GM23338 (cell line): ENCODE results near the gene CPNE4. TPM values are rescaled to one million over a fixed set of nuclear protein-coding genes. Genes with fewer than 3 reads are reported as not detected.

ENCODE experiments used
- ATAC-seq: fragments of 200-7000 bp; cut with Tn5 transposase; 3 replicates; pipeline ENCODE4 v1.9.1; 2020
- DNase-seq: peaks from one replicate; pipeline ENCODE4 v3.0.0-alpha.2; 2015; ENCODE audit warnings: low spot score
- H2AFZ ChIP-seq: fragments of 200-600 bp; sonication (generic); 2 replicates; pipeline ENCODE4 v1.8.0; 2016; ENCODE audit warnings: antibody characterized with exemption, mild to moderate bottlenecking, moderate library complexity
- H3F3A ChIP-seq: fragments of 200-600 bp; sonication (generic); replicated peaks from 2 replicates; pipeline ENCODE4 v1.8.0; 2017; ENCODE audit warnings: antibody characterized with exemption, mixed run types, low read depth
- H3K27ac ChIP-seq: fragments of 200-600 bp; sonication (generic); 2 replicates; pipeline ENCODE4 v1.6.1; 2016; ENCODE audit warnings: low read depth
- H3K27me3 ChIP-seq: fragments of 200-600 bp; sonication (generic); 2 replicates; pipeline ENCODE4 v1.8.0; 2016; ENCODE audit warnings: mild to moderate bottlenecking, mixed run types, moderate library complexity; ENCODE audit not compliant: insufficient read depth
- H3K36me3 ChIP-seq: fragments of 200-600 bp; sonication (generic); 2 replicates; pipeline ENCODE4 v1.8.0; 2016; ENCODE audit warnings: mild to moderate bottlenecking; ENCODE audit not compliant: insufficient read depth
- H3K4me1 ChIP-seq: fragments of 200-600 bp; sonication (generic); 2 replicates; pipeline ENCODE4 v1.8.0; 2016; ENCODE audit warnings: mild to moderate bottlenecking, moderate library complexity; ENCODE audit not compliant: insufficient read depth
- H3K4me2 ChIP-seq: fragments of 200-600 bp; sonication (generic); 2 replicates; pipeline ENCODE4 v1.7.1; 2017; ENCODE audit warnings: mixed run types
- H3K4me3 ChIP-seq: fragments of 200-600 bp; sonication (generic); 2 replicates; pipeline ENCODE4 v1.6.1; 2016; ENCODE audit warnings: mixed run types
- H3K79me2 ChIP-seq: fragments of 200-600 bp; sonication (generic); replicated peaks from 2 replicates; pipeline ENCODE4 v1.8.0; 2017; ENCODE audit warnings: mild to moderate bottlenecking; ENCODE audit not compliant: insufficient read depth
- H3K9me2 ChIP-seq: fragments of 200-600 bp; sonication (generic); 2 replicates; pipeline ENCODE4 v1.8.0; 2017; ENCODE audit not compliant: insufficient read depth
- H4K20me1 ChIP-seq: fragments of 200-600 bp; sonication (generic); replicated peaks from 2 replicates; pipeline ENCODE4 v1.8.0; 2017; ENCODE audit warnings: mild to moderate bottlenecking; ENCODE audit not compliant: insufficient read depth
- H3K27ac Mint-ChIP-seq: 2 replicates; pipeline ENCODE4 v1.8.0; 2020; ENCODE audit warnings: inconsistent platforms, mild to moderate bottlenecking, moderate library complexity, mixed read lengths
- H3K27me3 Mint-ChIP-seq: 3 replicates; pipeline ENCODE4 v1.8.0; 2022; ENCODE audit warnings: low read depth, mild to moderate bottlenecking, moderate library complexity, mixed read lengths, inconsistent platforms; ENCODE audit not compliant: insufficient read depth, poor library complexity
- H3K36me3 Mint-ChIP-seq: 3 replicates; pipeline ENCODE4 v1.8.0; 2021; ENCODE audit warnings: low read depth, mild to moderate bottlenecking, inconsistent platforms, moderate library complexity, mixed read lengths
- H3K4me1 Mint-ChIP-seq: 3 replicates; pipeline ENCODE4 v1.8.0; 2020; ENCODE audit warnings: mild to moderate bottlenecking, inconsistent platforms, mixed read lengths
- H3K4me3 Mint-ChIP-seq: 3 replicates; pipeline ENCODE4 v1.8.0; 2021; ENCODE audit warnings: moderate library complexity, mild to moderate bottlenecking, inconsistent platforms, mixed read lengths
- H3K9me3 Mint-ChIP-seq: 3 replicates; pipeline ENCODE4 v1.8.0; 2020; ENCODE audit warnings: moderate library complexity, mild to moderate bottlenecking, inconsistent platforms, mixed read lengths
- CTCF ChIP-seq, 2 experiments: fragments of 200-600 bp in 1 of 2; sonication (generic) in 1 of 2; conservative IDR thresholded peaks; 2 replicates each; pipeline versions ENCODE4 v1.5.1 to v1.6.1; 2016 to 2017; ENCODE audit warnings: antibody characterized with exemption in 2 of 2, low read depth in 2 of 2, mild to moderate bottlenecking in 2 of 2, moderate library complexity in 1 of 2
- EZH2 ChIP-seq: fragments of 200-600 bp; sonication (generic); IDR thresholded peaks from one replicate; pipeline ENCODE4 v1.8.0; 2017; ENCODE audit warnings: antibody characterized with exemption, mild to moderate bottlenecking, low read depth; ENCODE audit not compliant: unreplicated experiment
- EZH2phosphoT487 ChIP-seq: fragments of 200-600 bp; sonication (generic); IDR thresholded peaks from one replicate; pipeline ENCODE4 v1.8.1; 2018; ENCODE audit warnings: antibody characterized with exemption; ENCODE audit not compliant: unreplicated experiment
- JUNB ChIP-seq: IDR thresholded peaks from one replicate; pipeline ENCODE4 v1.6.1; 2016; ENCODE audit warnings: antibody characterized with exemption; ENCODE audit not compliant: unreplicated experiment
- NANOG ChIP-seq: IDR thresholded peaks from 2 replicates; pipeline ENCODE4 v1.6.1; 2016; ENCODE audit warnings: antibody characterized with exemption, borderline replicate concordance
- POLR2AphosphoS5 ChIP-seq: IDR thresholded peaks from 2 replicates; pipeline ENCODE4 v1.6.1; 2016; ENCODE audit warnings: antibody characterized with exemption, low read depth
- REST ChIP-seq: IDR thresholded peaks from one replicate; pipeline ENCODE4 v1.6.1; 2018; ENCODE audit warnings: antibody characterized with exemption; ENCODE audit not compliant: unreplicated experiment
- STAT1 ChIP-seq: IDR thresholded peaks from one replicate; pipeline ENCODE4 v1.6.1; 2016; ENCODE audit warnings: antibody characterized with exemption; ENCODE audit not compliant: unreplicated experiment
- ZNF114 ChIP-seq: fragments of 250-450 bp; sonication (Bioruptor Pico); IDR thresholded peaks from 2 replicates; pipeline ENCODE4 v1.5.0; 2020; ENCODE audit warnings: mild to moderate bottlenecking, moderate library complexity
- ZNF331 ChIP-seq: fragments of 250-450 bp; sonication (Bioruptor Pico); IDR thresholded peaks from 2 replicates; pipeline ENCODE4 v1.5.0; 2020; ENCODE audit warnings: low read depth, mild to moderate bottlenecking, moderate library complexity
- ZNF462 ChIP-seq: fragments of 250-450 bp; sonication (Bioruptor Pico); IDR thresholded peaks from 2 replicates; pipeline ENCODE4 v1.5.0; 2020; ENCODE audit warnings: mild to moderate bottlenecking, moderate library complexity
- polyA plus RNA-seq: library from polyadenylated mRNA; unstranded; fragments of >200 nt; fragmentation: Nextera tagmentation; extraction: Ambion mirVana; gene quantifications from 2 replicates; pipeline ENCODE4 v1.2.1, GENCODE V29; 2016
- total RNA-seq: library from RNA; depleted of rRNA; stranded (reverse); fragments of >200 nt; shearing (Covaris generic); gene quantifications from 2 replicates; pipeline ENCODE4 v1.2.3, GENCODE V29; 2014

CPNE4 gene
- total and polyA plus RNA-seq, 2 experiments from 2014 or later = 2.0 to 6.5 TPM

GRCh38 chr3:132020058-132020457 lies 14.8 kb downstream of the CPNE4 start:
- Mint-ChIP-seq H3K4me1 (peaks cover 3% of the 10 kb centered on the region; the same call in 1 of the 3 replicates), H3K4me3 (no peak overlapping the region), H3K27ac (no peak overlapping the region), H3K36me3 (no peaks in the 10 kb centered on the region), H3K9me3 (no peaks in the 10 kb centered on the region), H3K27me3 (peaks cover 4% of the 10 kb centered on the region)
- peak; percentile 68 for ATAC-seq
- H3K79me2 ChIP-seq = no peaks in the 10 kb centered on the region
- no peaks in the 10 kb centered on the region for H3K27me3 ChIP-seq
- H3K4me3 ChIP-seq = no peak overlapping the region
- peaks cover 7% of the 10 kb centered on the region; the same call in 1 of the 2 replicates for H3K9me2 ChIP-seq
- H4K20me1 ChIP-seq = no peaks in the 10 kb centered on the region
- no peaks in the 10 kb centered on the region for H3K36me3 ChIP-seq
- no peak overlapping the region for H3K27ac ChIP-seq
- TF ChIP-seq POLR2AphosphoS5 (no peak), NANOG (no peak)
- peak overlapping the region; percentile 43; the same call in 1 of the 2 replicates for H2AFZ ChIP-seq
- H3K4me1 ChIP-seq = no peaks in the 10 kb centered on the region
- H3F3A ChIP-seq = no peaks in the 10 kb centered on the region
- DNase-seq = no peak
- no peak overlapping the region for H3K4me2 ChIP-seq

GRCh38 chr3:132017137-132017536 lies 17.7 kb downstream of the CPNE4 start:
- Histone ChIP-seq H3K27ac (no peak overlapping the region), H3K4me1 (0 out of 2 replicates have a peak, but pooled peaks cover 4% of the 10 kb centered on the region), H3K27me3 (no peaks in the 10 kb centered on the region), H3K4me3 (no peak overlapping the region), H3K36me3 (no peaks in the 10 kb centered on the region), H4K20me1 (no peaks in the 10 kb centered on the region), H3K79me2 (no peaks in the 10 kb centered on the region), H3K9me2 (peaks cover 7% of the 10 kb centered on the region; the same call in 1 of the 2 replicates), H3K4me2 (no peak overlapping the region), H2AFZ (no peak overlapping the region), H3F3A (no peaks in the 10 kb centered on the region)
- Mint-ChIP-seq H3K9me3 (no peaks in the 10 kb centered on the region), H3K4me3 (no peak overlapping the region), H3K36me3 (no peaks in the 10 kb centered on the region), H3K27me3 (peaks cover 6% of the 10 kb centered on the region), H3K27ac (no peak overlapping the region), H3K4me1 (peaks cover 11% of the 10 kb centered on the region)
- ATAC-seq (no peak), DNase-seq (no peak)
- TF ChIP-seq EZH2phosphoT487 (no peak), ZNF331 (CRISPR knock-in tag) (no peak), EZH2 (no peak), CTCF (conservative IDR thresholded peaks at IDR 0.05; ENCODE audit: low read depth in 2 of 2) (no peak), NANOG (no peak), POLR2AphosphoS5 (no peak), ZNF462 (CRISPR knock-in tag) (no peak), ZNF114 (CRISPR knock-in tag) (no peak), STAT1 (no peak), JUNB (no peak), REST (no peak)
